ENCODE data around the gene UPP1.
A peak's percentile ranks its signal among the peaks of the same experiment; 100 is the strongest.

DNA sequence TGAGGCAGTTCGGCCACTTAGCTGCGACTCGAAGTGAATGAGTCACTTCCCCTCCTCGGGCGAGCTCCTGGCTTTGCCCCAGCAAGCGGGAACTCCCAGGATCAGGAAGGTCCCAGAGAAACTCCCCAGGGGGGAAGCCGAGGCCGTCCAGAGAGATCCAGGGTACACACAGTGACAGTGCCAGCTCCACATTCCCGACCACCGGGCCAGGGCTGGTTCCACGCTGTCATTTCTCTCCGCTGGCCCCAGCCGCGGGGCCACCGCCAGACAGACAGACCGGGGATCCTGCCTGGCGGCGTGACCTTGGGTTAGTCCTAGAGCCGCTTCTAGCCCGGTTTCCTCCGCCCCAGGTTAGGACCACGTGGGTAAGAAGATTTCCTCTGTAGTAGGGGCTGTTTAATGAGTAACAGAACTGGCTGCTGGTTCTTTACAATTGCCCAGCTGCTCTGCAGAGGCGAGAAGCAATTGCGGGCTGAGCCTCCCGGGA lies 463 bp upstream of the UPP1 start:
- TF ChIP-seq POLR2AphosphoS5 (IDR thresholded peaks at IDR 0.05; ENCODE audit: low read depth, low read length) (no peak), TAF1 (IDR thresholded peaks at IDR 0.05; ENCODE audit: borderline replicate concordance, insufficient read depth, low read length) (peak; percentile 12; the same call in 1 of the 2 replicates), SIN3A (IDR thresholded peaks at IDR 0.05; ENCODE audit: borderline replicate concordance, insufficient read depth, low read length) (peak; percentile 86; the same call in 1 of the 2 replicates)
- TF ChIP-seq, protein P1, sequence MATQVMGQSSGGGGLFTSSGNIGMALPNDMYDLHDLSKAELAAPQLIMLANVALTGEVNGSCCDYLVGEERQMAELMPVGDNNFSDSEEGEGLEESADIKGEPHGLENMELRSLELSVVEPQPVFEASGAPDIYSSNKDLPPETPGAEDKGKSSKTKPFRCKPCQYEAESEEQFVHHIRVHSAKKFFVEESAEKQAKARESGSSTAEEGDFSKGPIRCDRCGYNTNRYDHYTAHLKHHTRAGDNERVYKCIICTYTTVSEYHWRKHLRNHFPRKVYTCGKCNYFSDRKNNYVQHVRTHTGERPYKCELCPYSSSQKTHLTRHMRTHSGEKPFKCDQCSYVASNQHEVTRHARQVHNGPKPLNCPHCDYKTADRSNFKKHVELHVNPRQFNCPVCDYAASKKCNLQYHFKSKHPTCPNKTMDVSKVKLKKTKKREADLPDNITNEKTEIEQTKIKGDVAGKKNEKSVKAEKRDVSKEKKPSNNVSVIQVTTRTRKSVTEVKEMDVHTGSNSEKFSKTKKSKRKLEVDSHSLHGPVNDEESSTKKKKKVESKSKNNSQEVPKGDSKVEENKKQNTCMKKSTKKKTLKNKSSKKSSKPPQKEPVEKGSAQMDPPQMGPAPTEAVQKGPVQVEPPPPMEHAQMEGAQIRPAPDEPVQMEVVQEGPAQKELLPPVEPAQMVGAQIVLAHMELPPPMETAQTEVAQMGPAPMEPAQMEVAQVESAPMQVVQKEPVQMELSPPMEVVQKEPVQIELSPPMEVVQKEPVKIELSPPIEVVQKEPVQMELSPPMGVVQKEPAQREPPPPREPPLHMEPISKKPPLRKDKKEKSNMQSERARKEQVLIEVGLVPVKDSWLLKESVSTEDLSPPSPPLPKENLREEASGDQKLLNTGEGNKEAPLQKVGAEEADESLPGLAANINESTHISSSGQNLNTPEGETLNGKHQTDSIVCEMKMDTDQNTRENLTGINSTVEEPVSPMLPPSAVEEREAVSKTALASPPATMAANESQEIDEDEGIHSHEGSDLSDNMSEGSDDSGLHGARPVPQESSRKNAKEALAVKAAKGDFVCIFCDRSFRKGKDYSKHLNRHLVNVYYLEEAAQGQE (IDR thresholded peaks at IDR 0.05; ENCODE audit: insufficient read depth in 1 of 2, low read depth in 2 of 2, low read length in 2 of 2) = peak; percentile 14 to 36; a peak in 1 of 4 replicates
